IMR-90 (cell line): Measurements from ENCODE around the gene ICAM1. TPM values are rescaled to one million over a fixed set of nuclear protein-coding genes. Genes with fewer than 3 reads are reported as not detected.

Experiments used
- ATAC-seq: fragments of 200-7000 bp; cut with Tn5 transposase; 2 replicates; pipeline ENCODE4 v1.9.1; 2020; ENCODE audit warnings: low read depth, mild to moderate bottlenecking, moderate library complexity
- BruUV-seq: library from RNA; stranded (reverse); fragments of 400-500 nt; replicated peaks from 2 replicates; lab custom pipeline; 2021; lab: Mats Ljungman, UMichigan
- CTCF ChIA-PET: fragments of 300-600 bp; formaldehyde crosslinking; extraction: SDS; loops from one replicate; lab custom pipeline; 2021; ENCODE audit warnings: antibody characterized with exemption; lab: Yijun Ruan, JAX
- POLR2A ChIA-PET: fragments of 300-600 bp; sonication (Branson Sonifier 250); formaldehyde crosslinking; loops from one replicate; lab custom pipeline; 2022; ENCODE audit warnings: antibody characterized with exemption; ENCODE audit not compliant: unreplicated experiment; lab: Charles Lee
- DNase-seq: peaks from one replicate; pipeline ENCODE4 v3.0.0; 2013
- H2AFZ ChIP-seq: replicated peaks from 2 replicates; pipeline ENCODE3; 2013; ENCODE audit warnings: low read length, mild to moderate bottlenecking; ENCODE audit not compliant: poor library complexity
- H2AK5ac ChIP-seq: 2 replicates; pipeline ENCODE4 v1.6.1; 2013; ENCODE audit warnings: low read depth, low read length, inconsistent platforms
- H2AK9ac ChIP-seq: replicated peaks from 2 replicates; pipeline ENCODE3; 2013; ENCODE audit warnings: mild to moderate bottlenecking, low read depth, low read length, moderate library complexity; ENCODE audit not compliant: poor library complexity
- H2BK120ac ChIP-seq: 2 replicates; pipeline ENCODE4 v1.6.1; 2013; ENCODE audit warnings: low read depth, low read length, inconsistent platforms
- H2BK15ac ChIP-seq: 3 replicates; pipeline ENCODE4 v1.6.1; 2013; ENCODE audit warnings: low read depth, low read length, inconsistent platforms
- H2BK20ac ChIP-seq: 2 replicates; pipeline ENCODE4 v1.6.1; 2013; ENCODE audit warnings: low read depth, mild to moderate bottlenecking, inconsistent platforms, low read length, moderate library complexity
- H2BK5ac ChIP-seq: 2 replicates; pipeline ENCODE4 v1.6.1; 2013; ENCODE audit warnings: mild to moderate bottlenecking, low read depth, low read length, inconsistent platforms; ENCODE audit not compliant: poor library complexity, severe bottlenecking
- H3K14ac ChIP-seq: replicated peaks from 2 replicates; pipeline ENCODE4 v1.6.1; 2013; ENCODE audit warnings: low read depth, low read length, inconsistent platforms
- H3K18ac ChIP-seq: 2 replicates; pipeline ENCODE4 v1.6.1; 2013; ENCODE audit warnings: low read depth, low read length, control low read depth
- H3K23ac ChIP-seq: 2 replicates; pipeline ENCODE4 v1.6.1; 2013; ENCODE audit warnings: low read depth, low read length, inconsistent platforms
- H3K27ac ChIP-seq: 2 replicates; pipeline ENCODE4 v1.5.1; 2013; ENCODE audit warnings: mild to moderate bottlenecking, control low read depth, low read length; ENCODE audit not compliant: insufficient read depth
- H3K27me3 ChIP-seq: 2 replicates; pipeline ENCODE4 v1.6.1; 2013; ENCODE audit warnings: low read length; ENCODE audit not compliant: control insufficient read depth, insufficient read depth
- H3K36me3 ChIP-seq: 2 replicates; pipeline ENCODE4 v1.6.1; 2013; ENCODE audit warnings: low read length, mixed read lengths; ENCODE audit not compliant: control insufficient read depth, insufficient read depth
- H3K4ac ChIP-seq: 2 replicates; pipeline ENCODE4 v1.6.1; 2013; ENCODE audit warnings: low read depth, low read length, inconsistent platforms
- H3K4me1 ChIP-seq: 2 replicates; pipeline ENCODE4 v1.6.1; 2013; ENCODE audit warnings: low read length, mixed read lengths; ENCODE audit not compliant: control insufficient read depth, insufficient read depth
- H3K4me2 ChIP-seq: 2 replicates; pipeline ENCODE4 v1.6.1; 2013; ENCODE audit warnings: low read depth, mild to moderate bottlenecking, control low read depth, low read length, moderate library complexity
- H3K4me3 ChIP-seq: 2 replicates; pipeline ENCODE4 v1.5.1; 2013; ENCODE audit warnings: low read depth, mild to moderate bottlenecking, control low read depth, low read length, moderate library complexity; ENCODE audit not compliant: insufficient read depth
- H3K56ac ChIP-seq: 2 replicates; pipeline ENCODE4 v1.6.1; 2013; ENCODE audit warnings: low read length, inconsistent platforms; ENCODE audit not compliant: insufficient read depth; ENCODE audit errors: extremely low read depth
- H3K79me1 ChIP-seq, 2 experiments: 2 replicates each; pipeline ENCODE4 v1.6.1; 2013; ENCODE audit warnings: low read length in 2 of 2, inconsistent platforms in 1 of 2, low read depth in 1 of 2
- H3K9ac ChIP-seq: 2 replicates; pipeline ENCODE4 v1.6.1; 2013; ENCODE audit warnings: low read depth, low read length, control low read depth
- H3K9me1 ChIP-seq: 2 replicates; pipeline ENCODE4 v1.6.1; 2013; ENCODE audit warnings: low read length, inconsistent platforms; ENCODE audit not compliant: insufficient read depth
- H3K9me3 ChIP-seq: 2 replicates; pipeline ENCODE4 v1.6.1; 2013; ENCODE audit warnings: low read length; ENCODE audit not compliant: control insufficient read depth, insufficient read depth
- H4K20me1 ChIP-seq: 2 replicates; pipeline ENCODE4 v1.6.1; 2013; ENCODE audit warnings: low read length, inconsistent platforms; ENCODE audit not compliant: insufficient read depth
- H4K5ac ChIP-seq: 2 replicates; pipeline ENCODE4 v1.6.1; 2013; ENCODE audit warnings: mild to moderate bottlenecking, low read depth, low read length, control low read depth
- H4K8ac ChIP-seq, 2 experiments: 2 replicates each; pipeline ENCODE4 v1.6.1; 2013; ENCODE audit warnings: low read depth in 2 of 2, low read length in 2 of 2, control low read depth in 1 of 2, inconsistent platforms in 1 of 2
- H4K91ac ChIP-seq: 2 replicates; pipeline ENCODE4 v1.6.1; 2013; ENCODE audit warnings: low read depth, low read length, inconsistent platforms; ENCODE audit not compliant: insufficient read depth
- BHLHE40 ChIP-seq: fragments of 150-350 bp; IDR thresholded peaks from 2 replicates; pipeline ENCODE4 v1.6.1; 2016; ENCODE audit warnings: mild to moderate bottlenecking, low read depth, low read length
- CHD1 ChIP-seq: IDR thresholded peaks from 2 replicates; pipeline ENCODE4 v1.6.1; 2012; ENCODE audit warnings: low read depth, low read length, improper control_type of control experiment
- FOS ChIP-seq: fragments of 150-350 bp; IDR thresholded peaks from 2 replicates; pipeline ENCODE4 v1.6.1; 2016; ENCODE audit warnings: low read depth, low read length
- MAFK ChIP-seq: IDR thresholded peaks from 2 replicates; pipeline ENCODE4 v1.6.1; 2012; ENCODE audit warnings: low read depth, low read length, improper control_type of control experiment
- MAZ ChIP-seq: IDR thresholded peaks from 2 replicates; pipeline ENCODE4 v1.6.1; 2012; ENCODE audit warnings: low read depth, mild to moderate bottlenecking, low read length, improper control_type of control experiment, moderate library complexity, borderline replicate concordance
- MXI1 ChIP-seq: IDR thresholded peaks from 2 replicates; pipeline ENCODE4 v1.6.1; 2012; ENCODE audit warnings: low read depth, mild to moderate bottlenecking, low read length, moderate library complexity, borderline replicate concordance
- POLR2A ChIP-seq: IDR thresholded peaks from 2 replicates; pipeline ENCODE4 v1.6.1; 2012; ENCODE audit warnings: mild to moderate bottlenecking, low read depth, low read length
- RCOR1 ChIP-seq: IDR thresholded peaks from 2 replicates; pipeline ENCODE4 v1.6.1; 2012; ENCODE audit warnings: mild to moderate bottlenecking, low read length, improper control_type of control experiment; ENCODE audit not compliant: insufficient replicate concordance
- SMC3 ChIP-seq: fragments of 150-350 bp; IDR thresholded peaks from 2 replicates; pipeline ENCODE4 v1.6.1; 2016; ENCODE audit warnings: low read depth, mild to moderate bottlenecking, antibody characterized with exemption, low read length, moderate library complexity
- WGBS, 2 experiments: methylation state at CpG; one replicate each; pipeline versions ENCODE4 v1.1.5 to v1.1.7; 2013; ENCODE audit warnings: missing lambda C conversion rate in 2 of 2; ENCODE audit not compliant: insufficient read length in 1 of 2; ENCODE audit errors: extremely low coverage in 2 of 2; 5-methylcytosine and 5-hydroxymethylcytosine counted together
- dilution Hi-C: fragments of 300-500 bp; cut with HindIII; formaldehyde crosslinking; loops from one replicate; pipeline ENCODE4 v1.14.3; 2018; ENCODE audit warnings: low sequenced_read_pairs; ENCODE audit not compliant: unreplicated experiment
- in situ Hi-C: fragments of 300-500 bp; cut with MboI; formaldehyde crosslinking; loops from 3 replicates; pipeline ENCODE4 v1.14.3; 2019; ENCODE audit warnings: low sequenced_read_pairs, inconsistent platforms, mixed read lengths
- intact Hi-C: fragments of 100-400 bp; cut with micrococcal nuclease; formaldehyde crosslinking; loops from 2 replicates; pipeline ENCODE4 v1.10.0; 2022
- polyA plus RNA-seq, 3 experiments: library from polyadenylated mRNA; depleted of rRNA; stranded (reverse); fragments of >200 nt; gene quantifications; 2 replicates each; pipeline ENCODE4 v1.2.3, GENCODE V29; 2012; ENCODE audit warnings: low replicate concordance in 1 of 3
- total RNA-seq: library from RNA; depleted of rRNA; stranded (reverse); fragments of >200 nt; gene quantifications from 2 replicates; pipeline ENCODE4 v1.2.3, GENCODE V29; 2012
- TF ChIP-seq, protein P1 (sequence below): fragments of 150-350 bp; IDR thresholded peaks from 2 replicates; pipeline ENCODE4 v1.6.1; 2016; ENCODE audit warnings: low read depth, mild to moderate bottlenecking, low read length, moderate library complexity, borderline replicate concordance
- TF ChIP-seq, protein P2 (sequence below): fragments of 150-350 bp; IDR thresholded peaks from 2 replicates; pipeline ENCODE4 v1.6.1; 2017; ENCODE audit warnings: mild to moderate bottlenecking, antibody characterized with exemption, low read length, low read depth

ICAM1 gene
- total and polyA plus RNA-seq, 2 of the 4 experiments (the other 2 are of a cell fraction): 10.6 to 19.1 TPM

DNA sequence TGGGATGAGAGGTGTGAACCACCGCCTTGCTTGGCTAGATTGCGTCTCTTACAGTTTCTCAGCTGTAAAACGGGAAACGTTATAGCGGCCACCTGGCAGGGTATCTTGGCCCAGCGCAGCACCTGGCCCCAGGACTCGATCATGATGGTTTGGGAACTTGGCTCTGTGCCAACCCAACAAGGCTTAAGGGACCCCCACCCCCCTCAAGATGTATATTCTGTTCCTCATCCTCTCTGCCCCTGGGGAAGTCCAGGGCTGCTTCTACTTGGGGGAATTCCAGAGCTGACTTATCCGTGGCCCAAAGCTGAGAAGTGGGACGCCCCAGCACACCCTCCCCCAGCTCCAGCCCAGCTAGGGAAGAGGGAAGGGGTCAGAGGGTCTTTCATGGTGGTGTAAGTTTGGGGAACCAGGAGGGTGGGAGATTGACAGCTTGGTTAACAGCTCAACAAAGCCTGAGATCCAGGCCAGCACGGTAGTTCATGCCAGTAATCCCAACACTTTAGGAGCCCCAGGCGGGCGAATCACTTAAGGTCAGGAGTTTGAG lies 695 bp downstream of the ICAM1 start:
- Histone ChIP-seq H3K18ac (no peak overlapping the region), H3K56ac (peak overlapping the region; percentile 10; the same call in 1 of the 2 replicates), H3K4me1 (peaks cover 5% of the 10 kb centered on the region; the same call in 1 of the 2 replicates), H2AK5ac (peak overlapping the region; percentile 21; the same call in 1 of the 2 replicates), H2AFZ (peak overlapping the region; percentile 61), H3K9me3 (no peaks in the 10 kb centered on the region), H3K4me3 (peak overlapping the region; percentile 32; the same call in 1 of the 2 replicates), H3K36me3 (no peaks in the 10 kb centered on the region), H2BK120ac (no peak overlapping the region), H2BK5ac (no peak overlapping the region), H3K23ac (no peak overlapping the region), H3K4me2 (peak overlapping the region; percentile 30; the same call in 1 of the 2 replicates), H3K14ac (0 out of 2 replicates have a peak overlapping the region, but pooled peaks have one; percentile 44), H3K9me1 (no peaks in the 10 kb centered on the region), H3K79me1 (0 out of 4 replicates have a peak, but pooled peaks cover 0 to 6% of the 10 kb centered on the region in 2 experiments), H2AK9ac (peak overlapping the region; percentile 65), H4K5ac (peak overlapping the region; percentile 57; the same call in 1 of the 2 replicates), H3K4ac (peak overlapping the region; percentile 46), H3K27ac (no peak overlapping the region), H2BK20ac (no peak overlapping the region), H4K20me1 (no peaks in the 10 kb centered on the region), H2BK15ac (no peak overlapping the region), H4K91ac (no peak overlapping the region; the same call in 1 of the 2 replicates), H3K27me3 (no peaks in the 10 kb centered on the region; the same call in 1 of the 2 replicates), H4K8ac (peak overlapping the region in 1 of 2 experiments; percentile 65; a peak in 3 of 4 replicates), H3K9ac (peak overlapping the region; percentile 31; the same call in 1 of the 2 replicates)
- CTCF ChIA-PET: interaction anchor here (2.6 kb wide), 1 partner anchor 117 kb away, joined by 12 read pairs; no protein-coding TSS in a partner anchor
- DNase-seq (peak; percentile 56), ATAC-seq (no peak)
- intact Hi-C loops: no loop called here
- POLR2A ChIA-PET: interaction anchor here (1.6 kb wide), 1 partner anchor 20 kb away, joined by 8 read pairs; no protein-coding TSS in a partner anchor
- BruUV-seq: no TSS peak
- in situ Hi-C loops: no loop called here
- TF ChIP-seq CHD1: no peak
- no peak for TF ChIP-seq FOS
- TF ChIP-seq SMC3: no peak
- TF ChIP-seq, protein P1, sequence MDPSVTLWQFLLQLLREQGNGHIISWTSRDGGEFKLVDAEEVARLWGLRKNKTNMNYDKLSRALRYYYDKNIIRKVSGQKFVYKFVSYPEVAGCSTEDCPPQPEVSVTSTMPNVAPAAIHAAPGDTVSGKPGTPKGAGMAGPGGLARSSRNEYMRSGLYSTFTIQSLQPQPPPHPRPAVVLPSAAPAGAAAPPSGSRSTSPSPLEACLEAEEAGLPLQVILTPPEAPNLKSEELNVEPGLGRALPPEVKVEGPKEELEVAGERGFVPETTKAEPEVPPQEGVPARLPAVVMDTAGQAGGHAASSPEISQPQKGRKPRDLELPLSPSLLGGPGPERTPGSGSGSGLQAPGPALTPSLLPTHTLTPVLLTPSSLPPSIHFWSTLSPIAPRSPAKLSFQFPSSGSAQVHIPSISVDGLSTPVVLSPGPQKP: no peak
- TF ChIP-seq MXI1: no peak
- no peak for TF ChIP-seq MAFK
- TF ChIP-seq MAZ: no peak
- no peak for TF ChIP-seq RCOR1
- TF ChIP-seq BHLHE40: no peak
- TF ChIP-seq, protein P2, sequence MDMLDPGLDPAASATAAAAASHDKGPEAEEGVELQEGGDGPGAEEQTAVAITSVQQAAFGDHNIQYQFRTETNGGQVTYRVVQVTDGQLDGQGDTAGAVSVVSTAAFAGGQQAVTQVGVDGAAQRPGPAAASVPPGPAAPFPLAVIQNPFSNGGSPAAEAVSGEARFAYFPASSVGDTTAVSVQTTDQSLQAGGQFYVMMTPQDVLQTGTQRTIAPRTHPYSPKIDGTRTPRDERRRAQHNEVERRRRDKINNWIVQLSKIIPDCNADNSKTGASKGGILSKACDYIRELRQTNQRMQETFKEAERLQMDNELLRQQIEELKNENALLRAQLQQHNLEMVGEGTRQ: no peak
- no peak for TF ChIP-seq POLR2A
- WGBS, 2 experiments: 100% methylated on average over 2 of the region's 12 CpGs; no CpG with 5 or more reads in 1 of the 2 experiments
- dilution Hi-C loops: no loop called here
